Loucy (cell line): ENCODE measurements around the gene FOXN4.

Source experiments
- EZH2phosphoT487 ChIP-seq: fragments of 200-600 bp; IDR thresholded peaks from 2 replicates; pipeline ENCODE4 v1.6.1; 2018; ENCODE audit warnings: antibody characterized with exemption, mild to moderate bottlenecking, moderate library complexity, borderline replicate concordance
- TF ChIP-seq, protein P1 (sequence below): fragments of 200-600 bp; sonication (generic); conservative IDR thresholded peaks from 2 replicates; pipeline ENCODE4 v1.5.1; 2014; ENCODE audit warnings: mild to moderate bottlenecking, antibody characterized with exemption, low read length

DNA sequence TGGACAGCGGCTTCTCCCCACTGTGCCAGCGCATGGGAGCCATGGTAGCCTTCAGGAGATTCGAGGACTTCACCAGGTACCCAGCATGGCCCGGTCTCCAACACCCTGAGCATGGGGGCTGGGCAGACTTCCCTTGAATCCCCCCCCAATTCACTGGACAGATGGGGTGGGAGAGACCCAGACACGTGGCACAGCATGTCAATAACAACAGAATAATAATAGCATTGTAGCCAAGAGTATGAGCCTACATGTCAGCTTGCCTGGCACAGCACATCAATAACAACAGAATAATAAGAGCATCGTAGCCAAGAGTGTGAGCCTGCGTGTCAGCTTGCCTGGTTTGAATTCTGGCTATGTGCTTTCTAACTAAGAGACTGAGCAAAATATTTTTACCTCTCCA is 76.4 kb downstream of the FOXN4 start:
- TF ChIP-seq, protein P1, sequence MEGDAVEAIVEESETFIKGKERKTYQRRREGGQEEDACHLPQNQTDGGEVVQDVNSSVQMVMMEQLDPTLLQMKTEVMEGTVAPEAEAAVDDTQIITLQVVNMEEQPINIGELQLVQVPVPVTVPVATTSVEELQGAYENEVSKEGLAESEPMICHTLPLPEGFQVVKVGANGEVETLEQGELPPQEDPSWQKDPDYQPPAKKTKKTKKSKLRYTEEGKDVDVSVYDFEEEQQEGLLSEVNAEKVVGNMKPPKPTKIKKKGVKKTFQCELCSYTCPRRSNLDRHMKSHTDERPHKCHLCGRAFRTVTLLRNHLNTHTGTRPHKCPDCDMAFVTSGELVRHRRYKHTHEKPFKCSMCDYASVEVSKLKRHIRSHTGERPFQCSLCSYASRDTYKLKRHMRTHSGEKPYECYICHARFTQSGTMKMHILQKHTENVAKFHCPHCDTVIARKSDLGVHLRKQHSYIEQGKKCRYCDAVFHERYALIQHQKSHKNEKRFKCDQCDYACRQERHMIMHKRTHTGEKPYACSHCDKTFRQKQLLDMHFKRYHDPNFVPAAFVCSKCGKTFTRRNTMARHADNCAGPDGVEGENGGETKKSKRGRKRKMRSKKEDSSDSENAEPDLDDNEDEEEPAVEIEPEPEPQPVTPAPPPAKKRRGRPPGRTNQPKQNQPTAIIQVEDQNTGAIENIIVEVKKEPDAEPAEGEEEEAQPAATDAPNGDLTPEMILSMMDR: no peak
- no peak for TF ChIP-seq EZH2phosphoT487
